Liver (tissue), 9 donors: ENCODE results near the gene CARTPT. TPM values are rescaled to one million over a fixed set of nuclear protein-coding genes. Genes with fewer than 3 reads are reported as not detected.

Source experiments
- DNase-seq: peaks from one replicate; pipeline ENCODE4 v3.0.0-alpha.2; 2017; ENCODE audit warnings: low spot score
- H3K27ac ChIP-seq, 2 donors: one replicate each; pipeline ENCODE4 v1.7.0; 2013; ENCODE audit warnings: inconsistent platforms in 2 of 2, low read length in 2 of 2, control low read depth in 1 of 2, low read depth in 1 of 2, mild to moderate bottlenecking in 1 of 2
- H3K27me3 ChIP-seq, 4 donors: one replicate each; pipeline versions ENCODE4 v1.6.1 to v1.7.0; 2013; ENCODE audit warnings: low read length in 3 of 4, inconsistent platforms in 1 of 4, mild to moderate bottlenecking in 1 of 4, moderate library complexity in 1 of 4; ENCODE audit not compliant: control insufficient read depth in 4 of 4, insufficient read depth in 4 of 4
- H3K36me3 ChIP-seq, 4 donors: one replicate each; pipeline versions ENCODE4 v1.6.1 to v1.7.0; 2013; ENCODE audit warnings: low read length in 3 of 4, mild to moderate bottlenecking in 3 of 4, low read depth in 1 of 4, moderate library complexity in 1 of 4; ENCODE audit not compliant: control insufficient read depth in 4 of 4, insufficient read depth in 3 of 4
- H3K4me1 ChIP-seq, 4 donors: one replicate each; pipeline versions ENCODE4 v1.6.1 to v1.7.0; 2013; ENCODE audit warnings: low read length in 3 of 4, mild to moderate bottlenecking in 3 of 4, moderate library complexity in 1 of 4; ENCODE audit not compliant: control insufficient read depth in 4 of 4, insufficient read depth in 4 of 4
- H3K4me3 ChIP-seq, 3 donors: one replicate each; pipeline versions ENCODE4 v1.6.1 to v1.7.0; 2013; ENCODE audit warnings: low read length in 3 of 3, control low read depth in 1 of 3, low read depth in 1 of 3, mild to moderate bottlenecking in 1 of 3
- H3K9ac ChIP-seq, 2 donors: one replicate each; pipeline ENCODE4 v1.7.0; 2013; ENCODE audit warnings: low read length in 2 of 2, mild to moderate bottlenecking in 2 of 2, moderate library complexity in 2 of 2, control low read depth in 1 of 2, low read depth in 1 of 2
- H3K9me3 ChIP-seq, 4 donors: one replicate each; pipeline versions ENCODE4 v1.6.1 to v1.7.0; 2013; ENCODE audit warnings: low read length in 3 of 4; ENCODE audit not compliant: control insufficient read depth in 4 of 4
- ATF3 ChIP-seq: IDR thresholded peaks from 2 replicates; pipeline ENCODE4 v1.6.1; 2016; ENCODE audit warnings: antibody characterized with exemption
- CTCF ChIP-seq: fragments of 150-350 bp; IDR thresholded peaks from 2 replicates; pipeline ENCODE4 v1.5.1; 2017; ENCODE audit warnings: improper control_type of control experiment, low read depth, low read length; ENCODE audit not compliant: missing input control
- EGR1 ChIP-seq, 2 donors: IDR thresholded peaks; 2 replicates each; pipeline ENCODE4 v1.6.1; 2016 to 2018; ENCODE audit warnings: antibody characterized with exemption in 2 of 2, low read depth in 2 of 2
- FOXA1 ChIP-seq: IDR thresholded peaks from 2 replicates; pipeline ENCODE4 v1.6.1; 2016; ENCODE audit warnings: antibody characterized with exemption
- FOXA2 ChIP-seq: IDR thresholded peaks from 2 replicates; pipeline ENCODE4 v1.6.1; 2016; ENCODE audit warnings: antibody characterized with exemption
- GABPA ChIP-seq, 2 donors: IDR thresholded peaks in 1 of 2; conservative IDR thresholded peaks in 1 of 2; 2 replicates each; pipeline ENCODE4 v1.6.1; 2016; ENCODE audit warnings: antibody characterized with exemption in 2 of 2, mild to moderate bottlenecking in 1 of 2, moderate library complexity in 1 of 2
- HNF4A ChIP-seq, 2 donors: conservative IDR thresholded peaks; 2 replicates each; pipeline ENCODE4 v1.6.1; 2016; ENCODE audit warnings: antibody characterized with exemption in 2 of 2, mild to moderate bottlenecking in 2 of 2
- HNF4G ChIP-seq: IDR thresholded peaks from 2 replicates; pipeline ENCODE4 v1.6.1; 2016; ENCODE audit warnings: antibody characterized with exemption
- JUND ChIP-seq, 2 donors: IDR thresholded peaks; 2 replicates each; pipeline ENCODE4 v1.6.1; 2016; ENCODE audit warnings: antibody characterized with exemption in 2 of 2
- MAX ChIP-seq: IDR thresholded peaks from 2 replicates; pipeline ENCODE4 v1.6.1; 2016; ENCODE audit warnings: antibody characterized with exemption
- NR2F2 ChIP-seq: IDR thresholded peaks from 2 replicates; pipeline ENCODE4 v1.6.1; 2016; ENCODE audit warnings: antibody characterized with exemption
- RAD21 ChIP-seq, 2 donors: IDR thresholded peaks; 2 replicates each; pipeline ENCODE4 v1.6.1; 2016; ENCODE audit warnings: antibody characterized with exemption in 2 of 2, mild to moderate bottlenecking in 2 of 2
- REST ChIP-seq: IDR thresholded peaks from 2 replicates; pipeline ENCODE4 v1.6.1; 2016; ENCODE audit warnings: antibody characterized with exemption, mild to moderate bottlenecking
- RXRA ChIP-seq, 2 donors: IDR thresholded peaks; 2 replicates each; pipeline ENCODE4 v1.6.1; 2017 to 2018; ENCODE audit warnings: antibody characterized with exemption in 2 of 2, mild to moderate bottlenecking in 1 of 2
- SP1 ChIP-seq: IDR thresholded peaks from 2 replicates; pipeline ENCODE4 v1.6.1; 2018; ENCODE audit warnings: antibody characterized with exemption, mild to moderate bottlenecking
- TAF1 ChIP-seq: conservative IDR thresholded peaks from 2 replicates; pipeline ENCODE4 v1.6.1; 2016; ENCODE audit warnings: antibody characterized with exemption, mild to moderate bottlenecking
- YY1 ChIP-seq: IDR thresholded peaks from 2 replicates; pipeline ENCODE4 v1.6.1; 2016; ENCODE audit warnings: antibody characterized with exemption, mild to moderate bottlenecking
- ZBTB33 ChIP-seq: IDR thresholded peaks from 2 replicates; pipeline ENCODE4 v1.6.1; 2016; ENCODE audit warnings: antibody characterized with exemption
- WGBS: extraction: QIAGEN DNeasy Blood & Tissue Kit; methylation state at CpG from one replicate; pipeline ENCODE4 v1.1.7; 2013; 5-methylcytosine and 5-hydroxymethylcytosine counted together
- polyA plus RNA-seq, 2 donors: library from polyadenylated mRNA; stranded (reverse) in 1 of 2; unstranded in 1 of 2; fragments of 200-250 nt in 1 of 2; fragments of >200 nt in 1 of 2; fragmentation: Nextera tagmentation in 1 of 2; extraction: Ambion mirVana in 1 of 2; gene quantifications; one replicate each; pipeline versions ENCODE4 v1.2.1 to v1.2.3, GENCODE V29; 2013 to 2015
- total RNA-seq, 2 donors: library from RNA; depleted of rRNA; stranded (reverse); fragments of >200 nt; gene quantifications; one replicate each; pipeline ENCODE4 v1.2.3, GENCODE V29; 2014
- donor health status: healthy.
- donor health status: healthy.
- donor health status: healthy.
- donor health status: healthy.
- donor health status: healthy.

CARTPT gene
- total and polyA plus RNA-seq, 4 donors, result not detected

GRCh38 chr5:71747182-71747581, 28.1 kb downstream of the CARTPT start:
- Histone ChIP-seq H3K27me3 (no peaks in the 10 kb centered on the region), H3K9ac (no peak overlapping the region), H3K9me3 (no peaks in the 10 kb centered on the region), H3K36me3 (no peaks in the 10 kb centered on the region), H3K27ac (no peak overlapping the region), H3K4me3 (no peak overlapping the region), H3K4me1 (peaks cover 0 to 6% (median 3%) of the 10 kb centered on the region in 4 donors)
- no peak for DNase-seq
- no peak for TF ChIP-seq REST
- TF ChIP-seq RAD21 (IDR thresholded peaks at IDR 0.05), result no peak
- TF ChIP-seq RXRA (IDR thresholded peaks at IDR 0.05), result no peak
- TF ChIP-seq MAX, result no peak
- no peak for TF ChIP-seq JUND (IDR thresholded peaks at IDR 0.05)
- TF ChIP-seq HNF4G, result no peak
- no peak for TF ChIP-seq GABPA (IDR thresholded peaks at IDR 0.05 in 1 of 2, conservative IDR thresholded peaks at IDR 0.05 in 1 of 2)
- no peak for TF ChIP-seq ZBTB33
- TF ChIP-seq TAF1, result no peak
- no peak for TF ChIP-seq YY1
- TF ChIP-seq FOXA1, result no peak
- no peak for TF ChIP-seq FOXA2
- TF ChIP-seq HNF4A (conservative IDR thresholded peaks at IDR 0.05), result no peak
- no peak for TF ChIP-seq NR2F2
- TF ChIP-seq ATF3, result no peak
- no peak for TF ChIP-seq SP1
- TF ChIP-seq EGR1 (IDR thresholded peaks at IDR 0.05; ENCODE audit: low read depth in 2 of 2), result no peak
- no peak for TF ChIP-seq CTCF
- 94% methylated on average over 3 of the region's 3 CpGs for WGBS
